Spleen (tissue), 11 donors: ENCODE data around the gene UBE2S. TPM values are rescaled to one million over a fixed set of nuclear protein-coding genes. Genes with fewer than 3 reads are reported as not detected.
"Not testable (repeated sequence)": the region's sequence is repeated elsewhere in the genome, so short reads cannot be mapped to it uniquely, and the experiment has no call there.

Experiments used
- DNase-seq: peaks from one replicate; pipeline ENCODE4 v3.0.0-alpha.2; 2020
- H3K27ac ChIP-seq, 8 donors: fragments of 200-600 bp; sonication (generic) in 7 of 8; 1 replicate in 4 of 8; 2 replicates in 4 of 8; pipeline versions ENCODE4 v1.5.0 to v1.8.0; 2016 to 2021; ENCODE audit warnings: inconsistent platforms in 4 of 8, mild to moderate bottlenecking in 4 of 8, moderate library complexity in 1 of 8
- H3K27me3 ChIP-seq, 7 donors: fragments of 200-600 bp; sonication (generic) in 6 of 7; replicated peaks in 1 of 7; 1 replicate in 4 of 7; 2 replicates in 3 of 7; pipeline versions ENCODE4 v1.5.0 to v1.8.0; 2016 to 2021; ENCODE audit warnings: inconsistent platforms in 3 of 7, mild to moderate bottlenecking in 1 of 7
- H3K36me3 ChIP-seq, 6 donors: fragments of 200-600 bp; sonication (generic) in 5 of 6; 1 replicate in 4 of 6; 2 replicates in 2 of 6; pipeline versions ENCODE4 v1.5.0 to v1.8.0; 2016 to 2021; ENCODE audit warnings: inconsistent platforms in 2 of 6
- H3K4me1 ChIP-seq, 6 donors: fragments of 200-600 bp; sonication (generic) in 5 of 6; 1 replicate in 3 of 6; 2 replicates in 3 of 6; pipeline versions ENCODE4 v1.5.0 to v1.8.0; 2016 to 2021; ENCODE audit warnings: inconsistent platforms in 3 of 6
- H3K4me3 ChIP-seq, 8 donors: fragments of 200-600 bp; sonication (generic) in 7 of 8; 1 replicate in 4 of 8; 2 replicates in 4 of 8; pipeline versions ENCODE4 v1.5.0 to v1.8.0; 2016 to 2021; ENCODE audit warnings: inconsistent platforms in 4 of 8, mild to moderate bottlenecking in 4 of 8, moderate library complexity in 2 of 8
- H3K9me3 ChIP-seq, 8 donors: fragments of 200-600 bp; sonication (generic) in 7 of 8; 1 replicate in 4 of 8; 2 replicates in 4 of 8; pipeline versions ENCODE4 v1.5.0 to v1.8.0; 2016 to 2021; ENCODE audit warnings: inconsistent platforms in 4 of 8
- CTCF ChIP-seq, 11 experiments: fragments of 200-600 bp in 7 of 11; fragments of 450-650 bp in 4 of 11; sonication (generic) in 4 of 11; IDR thresholded peaks in 8 of 11; conservative IDR thresholded peaks in 3 of 11; 1 replicate in 7 of 11; 2 replicates in 4 of 11; pipeline versions ENCODE4 v1.4.0 to v1.8.0; 2016 to 2021; ENCODE audit warnings: antibody characterized with exemption in 11 of 11, inconsistent platforms in 4 of 11, mild to moderate bottlenecking in 1 of 11
- POLR2A ChIP-seq, 3 donors: fragments of 450-650 bp; IDR thresholded peaks; one replicate each; pipeline ENCODE4 v1.5.1; 2017; ENCODE audit warnings: antibody characterized with exemption in 3 of 3, mild to moderate bottlenecking in 1 of 3
- POLR2AphosphoS5 ChIP-seq, 3 donors: sonication (generic); formaldehyde crosslinking; IDR thresholded peaks; one replicate each; pipeline ENCODE4 v1.5.1; 2017; ENCODE audit warnings: antibody characterized with exemption in 3 of 3
- WGBS, 5 donors: extraction: QIAGEN DNeasy Blood & Tissue Kit in 3 of 5; methylation state at CpG; one replicate each; pipeline versions ENCODE4 v1.1.5 to v1.1.7; 2013 to 2018; 5-methylcytosine and 5-hydroxymethylcytosine counted together
- intact Hi-C: fragments of 100-400 bp; cut with DNase I; formaldehyde crosslinking; loops from one replicate; pipeline ENCODE4 v1.15.0; 2023; ENCODE audit warnings: low total_unique reads
- polyA plus RNA-seq, 3 donors: library from polyadenylated mRNA; stranded (reverse); fragments of 200-250 nt; gene quantifications; one replicate each; pipeline ENCODE4 v1.2.1, GENCODE V29; 2013
- total RNA-seq, 7 donors: library from RNA; depleted of rRNA in 3 of 7; stranded (reverse); fragments of >200 nt in 3 of 7; fragmentation: NEBNext Ultra II Directional in 4 of 7; extraction: Animal tissue kit (Norgen Biotek cat#: 25700) in 4 of 7; gene quantifications; one replicate each; pipeline versions ENCODE4 v1.1.0 to v1.2.1, GENCODE V29; 2016 to 2021
- donor health status: healthy with polysubstance abuse.
- donor health status: DM: no; HTN: no; CAD: no; lungs with moderate emphysema.
- donor health status: DM: no; HTN: no; CAD: no.
- donor health status: Bipolar disorder and iron deficiency.
- donor health status: healthy.
- donor health status: DM: no; HTN: no; CAD: no.
- donor health status: DM: yes; HTN: yes; CAD: no.

Gene UBE2S
- total and polyA plus RNA-seq, 10 donors, result 4.9 to 40.8 (median 19.5) TPM

- peaks cover 7 to 53% (median 26%) of the 10 kb centered on the region in 6 donors for H3K4me1 ChIP-seq
- TF ChIP-seq POLR2AphosphoS5 (IDR thresholded peaks at IDR 0.05) (no peak), CTCF (IDR thresholded peaks at IDR 0.05 in 8 of 11, conservative IDR thresholded peaks at IDR 0.05 in 3 of 11) (no peak)
- peaks cover 0 to 11% (median 0%) of the 10 kb centered on the region in 8 donors for H3K9me3 ChIP-seq
- WGBS, 5 donors, result 71 to 85% (median 78%) methylated on average over 14 of the region's 14 CpGs
- no peak for DNase-seq
- H3K36me3 ChIP-seq, result peaks cover 0 to 52% (median 31%) of the 10 kb centered on the region in 6 donors
- peak overlapping the region in 1 of 8 donors; percentile 94 for H3K27ac ChIP-seq
- intact Hi-C loops, result no loop called here
- H3K27me3 ChIP-seq, result no peaks in the 10 kb centered on the region
- H3K4me3 ChIP-seq, result peak overlapping the region in 7 of 8 donors; percentile 63 to 93 (median 81)
Observed at GRCh38 chr19:55406091-55406825, 1.3 kb downstream of the UBE2S start.

GRCh38 chr19:55405638-55406037, 1.9 kb downstream of the UBE2S start:
- H3K9me3 ChIP-seq, result peaks cover 0 to 11% (median 0%) of the 10 kb centered on the region in 8 donors
- H3K27me3 ChIP-seq, result no peaks in the 10 kb centered on the region
- H3K27ac ChIP-seq, result peak overlapping the region in 1 of 8 donors; percentile 7
- H3K4me1 ChIP-seq, result peaks cover 7 to 53% (median 26%) of the 10 kb centered on the region in 6 donors
- H3K4me3 ChIP-seq, result no peak overlapping the region
- peaks cover 0 to 58% (median 36%) of the 10 kb centered on the region in 6 donors for H3K36me3 ChIP-seq
- 82 to 86% (median 83%) methylated on average over 5 of the region's 5 CpGs for WGBS, 5 donors
- no peak for DNase-seq
- TF ChIP-seq POLR2A (IDR thresholded peaks at IDR 0.05) (no peak), CTCF (IDR thresholded peaks at IDR 0.05 in 8 of 11, conservative IDR thresholded peaks at IDR 0.05 in 3 of 11) (no peak), POLR2AphosphoS5 (IDR thresholded peaks at IDR 0.05) (no peak)
- intact Hi-C loops, result no loop called here

DNA sequence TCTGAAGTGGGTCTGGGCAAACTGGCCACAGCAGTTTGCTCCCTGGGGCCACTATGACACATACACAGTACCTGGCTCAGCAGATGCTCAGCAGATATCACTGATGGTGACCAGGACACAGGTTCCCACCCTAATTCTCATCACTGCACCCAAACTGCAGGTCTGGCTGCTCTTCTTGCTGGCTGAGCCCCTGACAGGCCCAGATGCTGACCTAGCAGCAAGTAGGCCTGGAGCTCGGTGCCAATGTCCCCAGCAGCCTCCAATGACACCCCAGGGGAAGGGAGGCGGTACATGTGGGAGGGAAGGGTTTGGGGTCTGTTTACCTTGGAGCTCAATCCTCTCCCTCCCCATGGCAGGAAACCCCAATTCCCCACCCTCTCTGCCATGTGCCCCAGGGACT, 5.1 kb downstream of the UBE2S start:
- Histone ChIP-seq H3K27ac (no peak overlapping the region), H3K4me3 (no peak overlapping the region), H3K9me3 (no peaks in the 10 kb centered on the region), H3K36me3 (peaks cover 0 to 70% (median 41%) of the 10 kb centered on the region in 6 donors), H3K27me3 (no peaks in the 10 kb centered on the region), H3K4me1 (peaks cover 7 to 65% (median 20%) of the 10 kb centered on the region in 6 donors)
- TF ChIP-seq POLR2A (IDR thresholded peaks at IDR 0.05) (no peak), CTCF (IDR thresholded peaks at IDR 0.05 in 8 of 11, conservative IDR thresholded peaks at IDR 0.05 in 3 of 11) (no peak), POLR2AphosphoS5 (IDR thresholded peaks at IDR 0.05) (no peak)
- 79 to 93% (median 92%) methylated on average over 2 of the region's 2 CpGs for WGBS, 5 donors
- no peak for DNase-seq
- intact Hi-C loops, result no loop called here

GRCh38 chr19:55401390-55401789, 6.2 kb downstream of the UBE2S start:
- H3K9me3 ChIP-seq, intact Hi-C loops: not testable (repeated sequence)
- WGBS, 5 donors, result 89 to 95% (median 93%) methylated on average over 7 to 23 of the region's 28 CpGs

More at GRCh38 chr19:55401390-55401789, 6.2 kb downstream of the UBE2S start:
- not testable (repeated sequence) for H3K27me3 ChIP-seq, H3K27ac ChIP-seq, H3K4me3 ChIP-seq, DNase-seq
- H3K36me3 ChIP-seq, result peaks cover 0 to 69% (median 41%) of the 10 kb centered on the region in 6 donors
- peaks cover under 1 to 56% (median 11%) of the 10 kb centered on the region in 6 donors for H3K4me1 ChIP-seq
